NCI-H128 (cell line): ENCODE results near the gene DCUN1D4.

Source experiments
- DNase-seq: peaks from one replicate; lab custom pipeline; 2025; ENCODE audit not compliant: unreplicated experiment; lab: John Stamatoyannopoulos, UW

DCUN1D4 gene

DNA sequence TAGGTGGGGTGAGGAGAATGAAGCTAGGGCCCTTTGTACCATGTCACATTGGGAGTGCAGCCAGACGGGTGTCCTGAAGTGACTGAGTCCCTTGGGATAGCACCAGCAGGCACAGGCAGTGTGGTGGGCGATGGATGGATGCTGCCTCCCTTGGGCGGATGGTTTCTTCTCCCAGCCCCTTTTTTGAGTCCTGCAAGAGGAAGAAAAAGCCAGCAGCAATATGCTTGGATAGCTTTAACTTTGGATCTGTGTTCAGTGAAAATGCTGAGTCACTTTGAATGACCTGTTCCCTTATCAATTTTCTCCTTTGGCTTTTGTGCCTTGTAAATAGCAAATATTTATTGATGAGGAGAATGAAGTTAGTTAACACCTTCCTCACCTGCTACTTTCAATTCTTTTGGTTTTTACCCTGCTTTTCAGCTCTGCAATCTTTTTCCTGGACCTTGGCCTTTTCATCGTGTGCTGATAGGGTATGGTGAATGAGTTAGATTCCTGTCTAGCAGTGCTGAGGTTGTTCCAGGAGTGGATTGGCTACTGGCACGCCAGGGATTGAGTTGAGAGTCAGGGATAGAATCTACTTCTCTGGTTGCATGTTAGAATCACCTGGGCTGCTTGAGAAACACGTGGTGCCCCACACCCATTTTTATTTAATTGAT, 10.2 kb downstream of the DCUN1D4 start:
- no peak for DNase-seq

- no peak for DNase-seq
These were observed 12.3 kb downstream of the DCUN1D4 start for GRCh38 chr4:51855270-51855669.

DNA sequence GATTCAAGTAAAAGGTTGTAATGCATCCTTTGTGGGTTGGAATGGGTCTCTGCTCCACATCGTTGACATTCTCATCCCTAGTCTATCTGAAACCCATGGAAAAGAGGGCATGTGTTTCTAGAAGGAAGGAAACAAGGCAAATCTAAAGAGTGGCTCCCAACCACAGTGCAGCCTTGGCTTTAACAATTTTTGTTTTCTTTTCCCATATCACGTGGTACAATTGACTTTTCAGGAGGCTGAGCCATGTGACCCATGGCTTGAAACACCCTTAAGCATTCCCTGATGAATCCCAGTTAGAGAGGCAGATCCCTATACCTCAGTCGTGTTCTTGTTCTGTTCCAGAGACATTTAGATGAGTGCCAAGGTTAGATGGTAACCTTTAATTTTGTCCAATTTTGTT, 12.8 kb downstream of the DCUN1D4 start:
- DNase-seq = no peak

DNA sequence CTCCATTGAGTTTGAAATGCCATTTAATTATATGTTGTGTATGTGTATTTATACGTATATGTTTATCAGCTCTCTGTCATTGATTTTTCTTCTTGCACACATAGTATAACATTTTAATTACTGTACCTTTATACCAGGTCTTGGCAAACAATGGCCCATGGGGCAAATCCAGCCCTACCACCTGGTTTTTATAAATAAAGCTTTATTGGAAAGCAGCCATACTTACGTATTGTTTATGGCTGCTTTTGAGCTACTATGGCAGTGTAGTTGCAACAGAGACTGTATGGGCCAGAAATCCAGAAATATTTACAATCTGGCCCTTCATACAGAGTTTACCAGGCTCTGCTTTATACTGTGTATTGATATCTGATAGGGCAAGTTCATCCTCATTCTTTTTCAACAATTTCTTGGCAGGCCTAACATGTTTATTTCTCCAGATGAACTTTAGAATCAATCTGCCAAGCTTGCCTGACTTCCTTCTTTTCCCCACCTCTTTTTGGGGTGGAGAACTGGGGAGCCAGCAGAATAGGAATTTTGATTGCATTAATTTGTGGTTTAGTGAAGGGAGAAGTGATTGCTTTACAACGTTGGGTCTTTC, 15.8 kb downstream of the DCUN1D4 start:
- no peak for DNase-seq

DNA sequence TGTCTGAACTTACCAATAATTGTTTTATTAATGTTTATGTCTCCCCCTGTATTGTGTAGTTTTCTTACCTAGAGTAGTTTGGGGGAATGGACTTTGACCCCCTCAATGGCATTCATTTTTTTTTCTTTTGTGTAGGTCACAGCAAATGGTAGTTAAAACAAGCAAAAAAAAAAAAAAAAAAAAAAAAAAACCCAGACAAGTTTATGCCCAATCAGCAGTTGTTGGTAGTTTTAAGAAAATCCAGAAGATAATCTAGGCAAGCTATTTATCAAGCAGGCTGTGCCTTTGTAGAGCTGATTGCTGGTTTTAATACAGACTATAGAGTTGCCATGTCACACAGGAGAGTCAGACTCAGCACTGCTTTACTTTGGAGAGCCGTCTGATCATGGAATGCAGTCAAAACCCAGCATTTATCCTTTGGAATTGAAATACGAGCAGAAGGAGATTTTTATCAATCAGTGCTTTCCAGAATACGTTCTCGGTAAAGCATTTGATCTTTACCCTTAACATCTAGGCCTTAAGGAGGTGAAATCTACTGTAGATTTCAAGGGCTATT, 16.6 kb downstream of the DCUN1D4 start:
- DNase-seq = no peak

- DNase-seq = no peak
These were observed 19.2 kb downstream of the DCUN1D4 start for GRCh38 chr4:51862199-51862598.

DNA sequence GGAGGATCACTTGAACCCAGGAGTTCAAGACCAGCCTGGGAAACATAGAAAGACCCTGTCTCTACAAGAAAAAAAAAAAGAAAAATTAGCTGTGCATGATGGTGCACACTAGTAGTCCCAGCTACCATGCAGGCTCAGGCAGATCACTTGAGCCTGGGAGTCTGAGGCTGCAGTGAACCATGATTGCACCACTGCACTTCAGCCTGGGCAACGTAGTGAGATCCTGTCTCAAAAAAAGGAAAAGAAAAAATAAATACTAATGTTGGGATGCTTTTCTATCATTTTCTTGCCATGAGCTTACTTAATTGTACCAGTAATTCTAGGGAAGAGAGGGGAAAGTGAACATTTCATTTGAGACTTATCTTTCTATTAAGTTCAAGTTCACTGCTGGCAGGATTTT, 19.8 kb downstream of the DCUN1D4 start:
- DNase-seq = no peak

- no peak for DNase-seq
These were observed 22.8 kb downstream of the DCUN1D4 start for GRCh38 chr4:51865717-51866116.

DNA sequence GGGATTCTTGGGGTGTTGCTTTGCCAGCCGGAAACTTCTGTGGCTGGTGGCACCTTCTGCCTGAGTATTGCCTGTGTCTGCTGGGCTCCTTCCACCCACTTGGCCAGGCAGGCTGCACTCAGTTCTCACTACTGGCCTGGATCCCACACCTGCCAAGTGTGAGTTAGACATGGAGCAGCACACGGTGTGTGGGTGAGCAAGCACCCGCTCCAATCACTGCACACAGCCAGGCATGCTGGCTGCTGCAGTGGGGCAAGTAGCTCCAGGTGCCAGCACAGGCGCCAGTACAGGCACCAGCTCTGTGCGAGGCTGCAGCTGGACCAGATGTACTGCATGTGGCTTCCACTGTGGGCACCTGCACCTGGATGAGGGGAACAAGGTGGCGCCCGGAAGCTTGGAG, 23.9 kb downstream of the DCUN1D4 start:
- DNase-seq = no peak

DNA sequence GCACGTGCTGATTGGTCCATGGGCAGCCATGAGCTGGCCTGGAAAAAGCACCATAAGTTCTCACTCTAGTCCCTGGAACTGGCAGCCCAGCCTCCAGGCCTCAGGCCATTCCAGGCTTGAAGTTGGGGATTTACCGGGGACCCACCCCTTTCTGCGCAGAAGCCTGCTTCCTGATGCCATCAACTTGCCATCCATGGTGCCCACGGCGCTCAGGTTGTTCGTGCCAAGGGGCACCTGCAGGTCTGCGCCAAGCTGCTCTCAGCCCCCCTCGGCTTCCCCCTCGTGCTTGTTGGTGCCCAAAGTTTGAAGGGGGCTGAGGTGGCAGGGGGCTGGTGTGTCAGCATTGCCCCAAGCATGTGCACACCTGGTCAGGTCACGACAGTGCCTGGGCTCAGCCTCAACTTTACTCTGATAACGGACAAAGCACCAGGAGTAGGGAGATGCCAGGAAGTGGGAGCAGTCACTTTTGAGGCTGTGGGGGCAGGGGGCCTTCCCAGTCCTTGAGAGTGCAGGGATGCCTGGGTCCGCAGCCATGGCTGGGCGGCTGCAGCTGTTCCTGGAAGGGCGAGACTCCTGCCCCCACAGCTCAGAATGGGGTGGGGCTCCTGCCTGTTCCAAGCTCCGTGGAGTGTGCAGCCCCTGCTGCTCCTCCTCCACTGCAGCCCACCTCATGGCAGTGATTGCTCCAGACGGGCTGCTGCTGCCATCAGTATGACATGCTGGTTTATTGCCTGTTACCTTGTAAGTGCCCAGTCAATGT, 24.9 kb downstream of the DCUN1D4 start:
- no peak for DNase-seq

GRCh38 chr4:51868449-51868847, 25.5 kb downstream of the DCUN1D4 start:
- no peak for DNase-seq

GRCh38 chr4:51870441-51871188, 27.7 kb downstream of the DCUN1D4 start:
- DNase-seq = no peak

- DNase-seq = no peak
These were observed 29.5 kb downstream of the DCUN1D4 start for GRCh38 chr4:51872283-51872997.

DNA sequence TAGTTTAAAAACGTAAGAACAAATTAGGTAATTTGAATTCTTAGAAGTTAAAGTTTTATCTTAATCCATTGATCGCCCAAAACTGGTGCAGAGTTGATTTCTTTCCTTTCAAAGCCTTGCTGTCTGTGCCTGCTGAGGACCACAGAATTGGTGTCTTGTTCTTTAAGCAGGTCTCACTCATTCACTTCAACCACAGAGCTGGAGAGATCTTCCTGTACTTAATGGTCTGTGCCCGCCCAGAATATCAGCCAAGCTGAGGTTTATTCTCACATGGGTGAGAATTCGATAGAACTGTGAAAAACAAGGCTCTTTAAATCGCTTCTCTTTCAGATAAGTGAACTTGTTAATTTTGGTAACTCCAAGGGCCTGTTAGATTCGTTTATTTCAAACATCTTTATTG, 31.6 kb downstream of the DCUN1D4 start:
- DNase-seq = no peak

GRCh38 chr4:51878431-51878830, 35.5 kb downstream of the DCUN1D4 start:
- no peak for DNase-seq

GRCh38 chr4:51880016-51880915, 37.3 kb downstream of the DCUN1D4 start:
- no peak for DNase-seq

GRCh38 chr4:51884055-51884454, 41.1 kb downstream of the DCUN1D4 start:
- DNase-seq = no peak

DNA sequence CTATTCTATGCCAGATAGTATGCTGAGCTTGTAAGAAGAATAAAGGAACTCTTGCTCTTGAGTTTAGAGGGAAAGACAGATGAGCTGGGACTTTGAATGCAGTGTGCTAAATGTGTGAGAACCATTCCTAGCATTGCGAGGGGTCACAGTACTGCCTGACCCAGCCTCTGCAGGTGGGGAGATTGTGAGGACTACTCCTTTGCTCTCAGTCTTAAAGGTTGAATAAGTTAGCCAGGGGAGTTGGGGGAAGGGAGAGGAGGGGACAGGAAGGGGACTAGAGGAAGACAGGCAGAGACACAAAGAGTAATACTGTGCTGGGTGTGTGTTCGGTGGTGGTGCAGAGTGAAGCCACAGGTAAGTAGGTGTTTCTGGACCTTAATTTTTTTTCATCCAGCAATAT, 41.7 kb downstream of the DCUN1D4 start:
- DNase-seq = no peak

GRCh38 chr4:51885363-51885762, 42.4 kb downstream of the DCUN1D4 start:
- no peak for DNase-seq

DNA sequence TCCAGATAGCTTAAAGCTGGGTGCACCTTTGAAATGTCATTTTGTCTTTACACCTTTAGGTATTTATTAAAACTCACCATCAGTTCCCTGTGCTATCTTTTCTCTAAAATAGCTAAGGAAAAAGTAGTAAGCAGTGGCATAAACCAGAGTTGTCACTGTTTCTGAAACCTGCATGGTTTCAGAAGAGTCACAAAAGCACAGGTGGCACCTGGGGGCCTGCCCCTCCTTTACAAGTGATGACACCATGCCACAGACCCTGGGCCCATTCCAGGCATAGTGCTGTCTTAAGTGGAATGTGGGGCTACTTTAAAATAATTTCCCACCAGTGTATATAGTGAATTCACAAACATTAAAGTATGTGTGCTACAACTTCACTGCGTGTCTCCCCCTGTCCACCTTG, 47.8 kb downstream of the DCUN1D4 start:
- no peak for DNase-seq
